Hindlimb muscle (tissue), 1 donor: ENCODE measurements around the gene PVALB. TPM values are rescaled to one million over a fixed set of nuclear protein-coding genes. Genes with fewer than 3 reads are reported as not detected.
"Not testable (repeated sequence)": the region's sequence is repeated elsewhere in the genome, so short reads cannot be mapped to it uniquely, and the experiment has no call there.

ENCODE experiments used
- DNase-seq: peaks from one replicate; pipeline ENCODE4 v3.0.0-alpha.2; 2013
- polyA plus RNA-seq: library from polyadenylated mRNA; unstranded; fragments of 120-200 nt; gene quantifications from one replicate; pipeline ENCODE4 v1.2.1, GENCODE V29; 2013; ENCODE audit not compliant: insufficient read length

PVALB gene
- polyA plus RNA-seq, 1 donor, result 14.3 TPM

DNA sequence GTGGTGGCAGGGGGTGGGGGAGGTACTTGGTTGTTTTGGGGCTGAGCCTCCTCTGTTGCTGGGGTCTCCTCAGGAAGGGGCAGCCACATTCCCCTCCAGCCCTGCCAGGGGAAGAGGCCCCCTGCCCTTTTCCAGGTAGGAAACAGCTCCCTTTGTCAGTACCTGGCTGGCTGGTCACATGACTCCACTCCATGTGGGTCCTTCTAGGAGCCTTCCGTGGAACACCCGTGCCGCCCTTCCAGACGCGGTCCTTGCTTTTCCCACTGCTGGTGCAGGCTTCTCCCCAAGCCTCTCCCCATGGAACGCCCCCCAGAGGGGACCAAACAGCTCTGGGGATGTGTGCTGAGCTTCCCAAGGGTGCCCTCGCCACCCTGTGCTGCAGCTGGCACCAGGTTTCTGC is 60.8 kb downstream of the PVALB start:
- DNase-seq, result no peak

- no peak for DNase-seq
Measured at GRCh38 chr22:36755316-36755715, 61.5 kb downstream of the PVALB start.

DNA sequence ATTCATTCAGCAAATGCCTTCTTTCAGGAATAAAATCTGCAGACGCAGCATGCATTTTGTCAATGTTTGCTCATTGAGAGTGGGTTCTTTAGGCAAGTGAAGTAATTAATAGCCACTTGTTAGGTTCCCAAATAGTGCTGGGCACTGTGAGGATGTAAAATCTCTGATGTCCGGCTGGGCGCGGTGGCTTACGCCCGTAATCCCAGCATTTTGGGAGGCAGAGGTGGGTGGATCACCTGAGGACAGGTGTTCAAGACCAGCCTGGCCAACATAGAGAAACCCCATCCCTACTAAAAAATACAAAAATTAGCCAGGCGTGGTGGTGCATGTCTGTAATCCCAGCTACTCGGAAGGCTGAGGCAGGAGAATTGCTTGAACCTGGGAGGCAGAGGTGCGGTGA is 62.0 kb downstream of the PVALB start:
- DNase-seq, result not testable (repeated sequence)

DNA sequence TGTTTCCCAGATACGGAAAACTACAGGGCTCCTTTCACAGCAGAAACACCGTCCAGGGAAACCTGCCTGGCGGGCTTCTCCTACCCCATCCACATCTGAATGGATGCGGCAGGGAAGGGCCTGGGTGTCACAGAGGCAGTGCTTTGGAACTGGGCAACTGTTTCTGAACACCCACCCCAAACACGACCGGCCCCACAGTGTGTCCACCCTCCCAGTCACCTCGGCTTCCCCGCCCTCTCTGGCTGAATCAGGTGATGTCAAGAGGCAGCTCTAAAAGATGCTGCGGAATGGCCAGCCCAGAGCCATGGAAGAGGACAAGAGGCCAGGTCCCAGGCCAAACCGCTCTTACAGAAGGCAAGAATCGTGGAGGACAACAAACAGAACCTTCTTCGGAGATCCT is 62.9 kb downstream of the PVALB start:
- DNase-seq, result no peak

DNA sequence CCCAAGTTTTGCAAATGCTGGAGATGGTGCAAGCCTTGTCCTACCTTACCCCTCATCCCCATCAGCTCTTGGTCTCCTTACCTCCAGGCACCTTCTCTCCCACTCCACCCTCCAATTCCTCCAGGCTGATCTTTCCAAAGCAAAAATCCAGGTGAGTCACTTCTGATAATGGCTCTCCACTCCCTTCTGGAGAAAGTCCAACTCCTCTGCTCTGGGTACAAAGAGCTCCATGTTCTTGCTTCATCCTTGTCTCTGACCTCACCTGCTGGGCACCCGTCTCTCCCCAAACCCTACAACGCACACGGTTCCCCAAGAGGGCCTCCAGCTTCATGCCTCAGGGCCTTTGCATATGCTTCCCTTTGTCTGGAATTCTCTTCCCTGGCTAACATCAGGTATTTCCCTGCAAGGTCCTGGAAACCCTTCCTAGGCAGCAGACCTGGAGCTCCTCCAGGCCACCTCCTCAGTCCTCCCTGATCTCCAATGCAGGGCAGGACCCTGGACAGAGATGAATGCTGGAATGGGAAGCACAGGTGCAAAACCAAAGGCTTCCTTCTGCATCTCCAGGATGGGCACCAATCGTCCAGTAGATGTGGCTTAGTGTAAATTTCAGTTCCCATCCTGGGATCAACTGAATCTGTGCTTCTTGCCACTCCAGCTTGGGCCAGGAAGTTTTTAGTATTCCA is 63.6 kb downstream of the PVALB start:
- no peak for DNase-seq

Other genes with a start within 250 kb of the PVALB start
- not detected for gene CACNG2, start 113.3 kb downstream of the PVALB start, polyA plus RNA-seq
- 23.3 TPM for gene IFT27, start 40.9 kb downstream of the PVALB start, polyA plus RNA-seq
- 4.5 TPM for gene NCF4, start 44.0 kb upstream of the PVALB start, polyA plus RNA-seq
- 2.0 TPM for gene CSF2RB, start 96.6 kb upstream of the PVALB start, polyA plus RNA-seq
- 21.1 TPM for gene TST, start 202.4 kb upstream of the PVALB start, polyA plus RNA-seq
- 56.0 TPM for gene MPST, start 202.7 kb upstream of the PVALB start, polyA plus RNA-seq
- 15.3 TPM for gene KCTD17, start 234.7 kb upstream of the PVALB start, polyA plus RNA-seq